Measurements from ENCODE around the gene ANGPT4. TPM values are rescaled to one million over a fixed set of nuclear protein-coding genes. Genes with fewer than 3 reads are reported as not detected.

Gene ANGPT4
- total and polyA plus RNA-seq, 2 of the 8 experiments (the other 6 are each of a cell fraction or from before 2014, with no cell fraction given): 0.07 to 0.33 TPM

DNA sequence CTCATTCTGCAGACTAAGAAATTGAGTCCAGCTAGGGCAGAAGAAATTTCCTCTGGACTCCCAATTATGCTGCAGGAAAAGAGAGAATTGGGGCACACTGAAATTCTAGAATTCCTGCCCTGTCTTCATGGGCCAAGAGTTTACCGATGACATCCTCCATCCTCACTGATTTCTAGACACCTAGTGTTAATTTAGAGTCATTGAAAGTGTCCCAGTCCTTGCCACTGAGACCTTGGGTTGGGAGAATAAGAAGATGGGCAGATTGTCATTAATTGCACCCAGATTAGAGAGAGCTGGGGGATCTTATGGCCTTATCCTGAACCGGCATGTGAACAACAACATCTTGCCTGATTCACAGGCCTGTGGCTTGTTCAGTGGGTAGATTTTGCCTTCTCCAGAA, 29.0 kb downstream of the ANGPT4 start:
- H4K5ac ChIP-seq (ENCODE audit: insufficient read length, low read depth, low read length): no peak overlapping the region
- WGBS, 2 experiments (ENCODE audit: extremely low coverage in 1 of 2, insufficient coverage in 1 of 2, insufficient read length in 1 of 2, insufficient replicate concordance in 2 of 2, low coverage in 1 of 2, low lambda C conversion rate in 2 of 2, missing lambda C conversion rate in 1 of 2): 95% methylated on average over 2 of the region's 2 CpGs; no CpG with 5 or more reads in 1 of the 2 experiments
- CTCF ChIA-PET (ENCODE audit: partially characterized antibody): interaction anchor here (0.8 to 14.5 kb wide), 11 partner anchors 10 to 84 kb away, joined by 3 to 191 read pairs (median 4); partner anchors contain the start of gene ANGPT4

More for the DNA sequence above, 29.0 kb downstream of the ANGPT4 start:
- TF ChIP-seq TCF12 (IDR thresholded peaks at IDR 0.05; ENCODE audit: low read depth, low read length): no peak
- TF ChIP-seq EP300 (IDR thresholded peaks at IDR 0.05; ENCODE audit: borderline replicate concordance in 1 of 2, low read depth in 2 of 2, low read length in 2 of 2): no peak
- TF ChIP-seq POU5F1 (IDR thresholded peaks at IDR 0.05; ENCODE audit: low read depth, low read length): no peak
- no peak for TF ChIP-seq SP1 (IDR thresholded peaks at IDR 0.05; ENCODE audit: low read depth, low read length)
- no peak for TF ChIP-seq NANOG (IDR thresholded peaks at IDR 0.05; ENCODE audit: insufficient read depth, low read depth, low read length, poor library complexity, severe bottlenecking)
- TF ChIP-seq CBX5 (IDR thresholded peaks at IDR 0.05; ENCODE audit: low read depth, low read length): no peak
- Histone ChIP-seq H3K4ac (replicated peaks; ENCODE audit: insufficient read length, low read depth, low read length) (no peak overlapping the region), H4K91ac (replicated peaks; ENCODE audit: insufficient read length, low read length) (no peak overlapping the region), H2BK15ac (ENCODE audit: low read length) (no peak overlapping the region), H3K27ac (ENCODE audit: low read depth, low read length) (no peak overlapping the region), H3K79me1 (ENCODE audit: low read depth, low read length) (no peaks in the 10 kb centered on the region), H3K23ac (ENCODE audit: insufficient read length) (no peak overlapping the region), H3K14ac (ENCODE audit: insufficient read length) (no peak overlapping the region), H2AK5ac (ENCODE audit: low read depth, low read length) (no peak overlapping the region), H3K27me3 (replicated peaks in 1 of 4; ENCODE audit: control insufficient read depth in 3 of 4, extremely low read depth in 1 of 4, insufficient read depth in 3 of 4, low read length in 3 of 4) (peaks cover 0 to 5% (median 3%) of the 10 kb centered on the region in 4 experiments; a peak in 6 of 7 replicates), H3K4me2 (ENCODE audit: insufficient read depth in 1 of 2, low read depth in 2 of 2, low read length in 2 of 2) (no peak overlapping the region), H2BK120ac (replicated peaks; ENCODE audit: low read depth, low read length) (no peak overlapping the region), H4K8ac (ENCODE audit: extremely low read depth, insufficient read depth, low read length) (no peak overlapping the region), H3K23me2 (ENCODE audit: low read depth, low read length) (no peaks in the 10 kb centered on the region), H2BK5ac (ENCODE audit: low read depth, low read length) (no peak overlapping the region), H3K4me3 (ENCODE audit: extremely low read depth in 1 of 4, insufficient read depth in 2 of 4, low read depth in 3 of 4, low read length in 4 of 4) (no peak overlapping the region), H2AFZ (ENCODE audit: low read length) (no peak overlapping the region), H3K18ac (ENCODE audit: extremely low read depth, low read length) (no peak overlapping the region), H3K9me3 (ENCODE audit: insufficient read depth in 2 of 2, low read depth in 1 of 2, low read length in 1 of 2) (no peaks in the 10 kb centered on the region), H4K20me1 (replicated peaks in 1 of 2; ENCODE audit: control insufficient read depth in 1 of 2, insufficient read depth in 2 of 2, low read length in 2 of 2) (no peaks in the 10 kb centered on the region), H2BK12ac (ENCODE audit: low read depth, low read length) (no peak overlapping the region), H3K36me3 (ENCODE audit: control insufficient read depth in 2 of 4, insufficient read depth in 4 of 4, low read length in 3 of 4) (no peaks in the 10 kb centered on the region), H2BK20ac (ENCODE audit: low read length) (no peak overlapping the region), H3K79me2 (ENCODE audit: control insufficient read depth in 1 of 2, insufficient read depth in 2 of 2, low read length in 2 of 2) (no peaks in the 10 kb centered on the region), H3K4me1 (replicated peaks in 1 of 4; ENCODE audit: control insufficient read depth in 3 of 4, insufficient read depth in 4 of 4, low read length in 3 of 4) (peaks cover 0 to 6% (median 0%) of the 10 kb centered on the region in 4 experiments; a peak in 3 of 7 replicates), H3K56ac (replicated peaks; ENCODE audit: insufficient read length, low read depth, low read length) (no peak overlapping the region), H3K9ac (replicated peaks in 1 of 4; ENCODE audit: extremely low read depth in 1 of 4, low read depth in 3 of 4, low read length in 3 of 4) (no peak overlapping the region)
- POLR2A ChIA-PET (ENCODE audit: partially characterized antibody): no interaction called here
- FAIRE-seq (no peak), DNase-seq (ENCODE audit: low read depth in 1 of 2, low spot score in 2 of 2) (no peak)
